GM21717 (cell line): ENCODE measurements around the gene MYO1D.

Experiments
- ATAC-seq: cut with Tn5 transposase; IDR thresholded peaks from one replicate; pipeline ENCODE4 v1.9.1; 2021; ENCODE audit warnings: mild to moderate bottlenecking, moderate library complexity; ENCODE audit not compliant: unreplicated experiment

MYO1D gene

DNA sequence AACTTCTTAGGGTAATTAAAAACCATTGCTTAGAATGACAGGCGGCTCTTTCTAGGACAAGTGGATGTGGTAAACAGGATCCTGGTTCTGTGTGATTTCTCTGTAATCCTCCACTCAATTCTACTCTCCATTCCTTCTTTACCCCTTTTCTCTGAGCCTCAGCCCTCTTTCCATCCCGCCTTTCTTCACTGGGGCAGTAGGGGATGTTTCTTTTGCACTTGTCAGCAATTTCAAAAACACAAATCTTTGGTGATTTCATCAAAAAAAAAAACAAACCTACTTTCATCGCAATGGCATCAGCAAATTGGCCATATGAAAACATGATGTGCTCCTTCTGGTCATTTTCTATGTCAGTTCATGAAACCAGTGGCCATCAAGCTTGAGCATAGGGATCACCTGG lies 285.5 kb downstream of the MYO1D start:
- no peak for ATAC-seq

DNA sequence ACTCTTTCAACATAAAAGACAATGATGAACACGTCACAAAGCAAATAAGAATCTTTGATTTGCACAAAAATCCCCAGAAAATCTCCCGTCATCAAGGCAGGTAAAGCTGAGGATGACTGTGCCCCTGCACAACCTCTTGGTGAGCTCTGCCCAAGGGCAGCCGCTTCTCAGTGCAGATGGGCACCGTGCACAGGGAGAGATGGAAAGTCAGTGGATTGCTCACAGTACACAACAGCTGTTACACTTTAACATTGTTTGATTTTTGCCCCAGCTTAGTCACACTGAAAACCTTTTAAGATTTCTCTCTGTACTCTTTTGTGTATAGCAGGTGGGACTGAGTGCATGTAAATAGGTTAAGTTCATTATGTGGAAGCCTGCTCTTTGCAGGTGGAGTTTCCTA lies 285.9 kb downstream of the MYO1D start:
- no peak for ATAC-seq

DNA sequence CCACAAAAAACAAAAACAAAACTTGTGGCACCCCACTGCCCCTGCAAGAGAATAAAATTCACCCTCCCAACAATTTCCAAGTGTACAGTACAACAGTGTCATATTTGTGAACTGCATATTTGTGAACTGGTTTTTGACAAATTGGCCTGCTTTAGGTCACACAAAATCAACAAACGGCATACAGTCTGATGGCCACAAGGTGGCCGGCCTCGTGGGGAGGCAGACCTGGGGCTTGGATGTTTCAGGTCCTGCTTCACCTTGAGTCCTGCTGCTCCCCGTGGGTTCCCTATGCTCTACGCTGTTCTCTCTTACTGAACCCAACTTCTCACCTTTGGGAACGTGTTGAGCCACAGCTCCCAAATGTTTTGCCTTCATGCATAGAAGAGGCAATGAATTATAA lies 287.9 kb downstream of the MYO1D start:
- ATAC-seq: no peak

DNA sequence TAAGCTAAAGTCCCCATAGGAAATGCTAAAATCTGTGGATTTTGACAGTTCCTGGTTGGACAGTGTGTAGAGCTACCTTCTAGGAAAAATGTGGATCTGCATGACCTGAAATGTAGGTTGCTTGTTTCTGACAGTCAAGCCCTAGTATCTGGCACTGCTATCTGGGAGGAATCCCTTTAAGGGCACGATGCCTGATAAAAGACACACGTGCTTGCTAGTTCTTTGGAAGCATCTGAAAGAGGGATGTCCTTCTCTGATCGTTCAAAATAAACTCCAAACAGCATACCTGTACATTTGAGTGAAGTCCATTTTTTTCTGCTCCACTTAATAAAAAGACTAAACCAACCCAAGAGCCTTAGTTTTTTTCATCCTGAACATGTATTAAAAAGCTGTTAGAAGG lies 288.8 kb downstream of the MYO1D start:
- no peak for ATAC-seq

DNA sequence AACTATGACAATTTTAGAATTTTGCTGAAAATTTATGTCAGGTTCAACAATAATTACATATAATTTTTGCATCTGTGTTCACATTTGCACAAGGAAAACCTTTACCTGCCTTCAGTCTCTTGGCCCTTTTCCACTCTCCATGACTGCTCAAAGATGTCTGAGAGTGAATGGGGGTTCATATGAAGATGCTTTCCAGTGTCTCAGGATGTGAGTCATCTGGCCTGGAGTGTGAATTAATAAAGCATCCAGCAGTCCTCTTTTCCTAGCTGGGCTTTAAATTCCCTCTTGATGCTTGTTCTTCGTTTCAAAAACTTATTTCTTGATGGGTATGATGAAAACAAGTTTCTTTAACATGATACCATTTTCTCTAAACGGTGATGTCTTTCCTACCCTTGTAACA lies 290.3 kb downstream of the MYO1D start:
- no peak for ATAC-seq

DNA sequence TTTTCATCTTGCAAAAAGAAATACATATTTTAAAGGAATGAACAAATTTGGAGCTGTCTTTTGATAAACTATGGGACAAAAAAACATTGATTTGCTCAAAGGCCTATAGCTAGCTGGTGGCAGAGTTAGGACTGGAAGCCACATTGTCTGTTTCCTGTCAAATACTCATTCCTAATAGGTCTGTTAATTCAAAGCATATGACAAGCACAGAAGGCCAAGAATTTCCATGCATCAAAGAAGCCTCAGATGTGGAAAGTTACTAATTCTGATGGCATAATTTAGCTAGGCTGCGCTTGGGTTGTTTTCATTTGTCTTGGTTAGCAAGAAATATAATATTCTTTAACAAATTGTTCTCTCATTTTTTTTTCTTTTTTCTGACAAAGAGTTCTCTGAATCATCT lies 292.1 kb downstream of the MYO1D start:
- ATAC-seq: no peak

DNA sequence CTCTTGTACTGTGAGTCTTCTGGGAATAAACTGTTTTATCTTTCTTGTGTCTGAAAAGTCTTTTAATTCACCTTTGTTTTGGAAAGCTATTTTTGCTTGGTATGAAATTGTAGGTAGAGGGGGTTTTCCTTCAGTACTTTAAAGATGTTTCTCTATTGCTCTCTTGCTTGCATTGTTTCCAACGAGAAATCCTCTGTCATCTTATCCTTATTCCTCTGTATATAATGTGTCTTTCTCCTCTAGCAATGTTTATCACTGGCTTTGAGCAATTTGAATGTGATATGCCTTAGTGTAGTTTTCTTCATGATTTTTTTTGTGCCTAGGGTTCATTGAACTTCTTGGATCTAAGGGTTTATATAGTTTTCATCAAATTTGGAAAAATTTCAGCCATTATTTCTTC lies 293.9 kb downstream of the MYO1D start:
- ATAC-seq: no peak

DNA sequence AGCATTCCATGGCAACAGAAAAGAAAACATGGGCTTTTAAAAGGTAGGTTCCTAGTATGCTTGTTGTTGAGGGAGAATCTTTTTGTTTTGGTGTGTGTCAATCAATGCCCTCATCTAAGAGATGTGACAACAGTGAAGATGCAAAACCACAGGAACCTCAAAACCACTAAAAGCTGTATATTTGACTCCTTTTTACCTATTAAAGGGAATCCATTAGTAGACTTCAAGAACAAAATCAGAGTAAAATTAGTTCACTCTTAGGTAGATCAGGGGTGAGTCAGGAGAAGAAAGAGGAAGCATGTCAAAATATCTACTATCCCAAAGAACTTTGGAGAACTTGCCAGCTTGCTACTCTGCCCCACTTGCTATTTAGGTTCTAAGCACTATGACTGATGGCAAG lies 301.1 kb downstream of the MYO1D start:
- no peak for ATAC-seq

DNA sequence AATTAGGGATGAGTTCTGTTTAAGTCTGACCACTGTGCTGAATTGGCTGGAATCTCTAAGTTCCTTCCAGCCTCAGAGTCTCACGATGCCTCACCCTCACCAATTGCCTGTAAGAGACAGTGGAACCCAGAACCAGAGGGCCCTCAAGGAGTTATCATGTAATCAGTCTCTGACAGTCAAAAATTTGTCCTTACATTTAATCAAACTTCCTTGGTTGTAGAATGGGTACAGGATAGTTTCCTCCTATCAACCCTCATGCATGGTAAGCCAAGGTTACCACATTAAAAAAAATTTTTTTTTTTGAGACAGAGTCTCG lies 306.9 kb downstream of the MYO1D start:
- ATAC-seq: no peak

DNA sequence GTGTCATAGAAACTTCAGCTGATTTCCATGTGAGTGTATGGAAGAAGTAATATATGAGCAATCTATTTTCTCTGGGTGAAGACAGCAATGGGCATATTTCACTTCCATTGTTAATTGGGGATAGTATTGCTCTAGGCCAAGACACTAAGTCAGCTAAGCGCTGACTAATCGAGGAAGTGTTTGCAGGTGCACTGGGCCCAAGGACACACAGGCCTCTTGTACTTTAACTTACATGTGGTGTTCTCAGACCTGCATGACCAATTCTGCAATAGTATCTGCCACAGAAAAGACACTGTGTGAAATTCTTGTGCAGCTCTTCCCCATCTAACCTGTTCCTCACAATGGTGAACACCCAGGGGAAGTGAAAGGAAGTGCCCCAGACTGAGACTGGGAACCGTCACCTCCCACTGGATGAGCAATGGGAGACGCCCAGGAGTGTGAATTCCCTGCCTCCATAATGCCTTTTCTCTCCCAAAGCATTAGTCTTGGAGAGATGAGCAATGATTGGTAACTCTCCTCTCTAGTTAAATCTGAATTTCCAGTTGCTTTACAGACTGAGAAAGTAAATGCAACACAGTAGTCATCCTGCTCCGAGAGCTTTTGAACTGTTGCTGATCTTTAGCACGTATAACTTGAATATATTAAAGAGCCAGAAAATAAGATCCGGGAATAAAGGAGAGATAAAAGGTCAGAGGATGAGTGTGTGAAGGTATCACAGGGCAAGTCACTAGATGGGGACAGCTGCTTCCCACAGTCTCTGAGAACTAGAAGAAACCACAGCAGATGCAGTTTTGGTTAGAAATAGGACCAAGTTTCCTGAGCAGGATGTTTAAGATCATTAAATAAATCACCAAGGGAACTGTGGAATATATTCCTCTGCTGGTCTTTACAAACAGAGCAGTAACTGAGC lies 307.5 kb downstream of the MYO1D start:
- no peak for ATAC-seq

DNA sequence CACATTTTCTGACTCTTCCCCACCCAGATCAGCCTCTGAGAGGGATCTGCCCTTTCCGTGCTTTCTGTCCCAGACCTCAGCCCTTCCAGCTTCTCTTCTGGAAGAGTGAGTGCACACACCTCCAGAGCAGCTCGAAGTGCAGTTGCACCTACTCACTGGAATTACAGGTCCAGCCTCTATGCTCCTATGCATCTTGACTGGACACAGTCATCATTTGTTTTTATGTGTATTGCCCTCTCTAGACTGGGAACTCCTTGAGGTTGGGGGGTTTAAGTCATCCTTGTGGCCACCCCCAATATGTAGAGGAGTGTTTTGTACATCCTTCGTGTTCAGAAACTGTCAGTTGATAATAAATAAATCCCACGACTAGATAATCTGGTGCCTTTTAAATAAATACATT lies 308.2 kb downstream of the MYO1D start:
- no peak for ATAC-seq

DNA sequence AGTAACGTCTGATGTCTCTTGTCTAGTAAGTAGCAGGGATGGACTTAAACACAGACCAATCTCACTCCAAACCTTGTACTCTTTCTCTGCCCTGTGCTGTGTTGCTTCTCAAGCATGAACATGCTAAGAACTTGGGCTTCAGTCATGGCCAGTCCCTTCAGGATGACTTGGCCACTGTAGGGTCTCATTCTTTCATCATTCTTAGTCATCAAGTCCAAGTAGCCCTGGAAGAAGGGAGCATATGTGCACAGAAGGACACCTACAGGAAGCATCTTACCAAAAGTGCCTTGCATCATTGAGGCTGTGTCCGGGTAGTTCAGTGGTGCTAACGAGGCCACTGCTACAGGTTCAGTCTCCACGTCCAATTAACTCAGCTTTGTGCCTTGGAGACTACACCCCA lies 309.4 kb downstream of the MYO1D start:
- ATAC-seq: no peak

DNA sequence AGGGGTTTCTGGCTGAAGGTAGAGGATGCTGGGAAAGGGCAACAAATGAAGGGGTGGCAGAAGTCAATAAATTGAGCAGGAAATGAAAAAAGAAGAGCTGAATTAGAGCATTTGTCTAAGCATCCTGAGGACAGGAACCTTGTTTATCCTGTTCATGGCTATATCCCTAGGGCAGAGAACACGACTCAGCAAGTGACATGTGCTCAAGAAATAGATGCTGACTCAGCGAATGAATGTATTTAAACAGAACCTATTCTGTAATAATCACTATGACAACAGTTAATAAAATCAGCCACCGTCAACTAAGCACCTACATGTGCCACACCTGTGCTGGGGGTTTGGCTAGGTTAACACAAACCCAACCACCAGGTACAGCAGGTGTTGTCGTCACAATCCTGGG lies 309.8 kb downstream of the MYO1D start:
- ATAC-seq: no peak

DNA sequence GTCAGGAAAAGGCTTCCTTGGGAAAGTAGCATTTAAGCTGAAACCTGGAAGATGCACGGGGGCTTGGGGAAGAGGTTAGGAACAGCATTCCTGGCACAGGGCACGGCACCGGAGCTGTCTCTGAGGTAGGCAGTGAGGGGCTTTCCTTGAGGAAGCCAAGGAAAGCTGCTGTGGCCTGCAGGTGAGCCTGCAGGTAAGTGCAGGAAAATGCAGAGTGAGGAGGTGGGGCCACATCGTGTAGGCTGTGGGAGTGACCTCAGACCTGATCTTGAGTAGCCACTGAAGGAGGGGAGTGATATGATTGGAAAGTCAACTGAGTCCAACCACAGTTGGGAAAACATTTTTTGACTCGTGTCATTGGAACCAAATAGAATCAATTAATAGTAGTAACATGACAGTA lies 310.6 kb downstream of the MYO1D start:
- no peak for ATAC-seq

DNA sequence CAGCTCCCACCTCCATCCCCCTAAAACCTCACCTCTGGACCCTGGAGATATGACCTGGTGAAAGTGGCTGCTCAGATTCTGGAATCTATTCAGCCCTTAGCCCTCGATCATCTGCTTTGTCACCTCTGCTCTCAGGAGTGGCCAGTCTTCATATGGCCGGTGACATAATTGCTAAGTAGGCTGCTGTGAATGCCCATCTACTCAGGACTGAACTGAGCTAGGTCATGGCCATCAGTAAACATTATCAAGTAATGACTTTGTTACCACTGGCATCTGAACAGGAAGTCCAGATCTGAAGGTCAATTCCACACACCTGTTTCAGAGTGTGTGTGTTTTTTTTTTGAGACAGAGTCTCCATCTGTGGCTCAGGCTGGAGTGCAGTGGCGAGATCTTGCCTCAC lies 311.5 kb downstream of the MYO1D start:
- no peak for ATAC-seq

DNA sequence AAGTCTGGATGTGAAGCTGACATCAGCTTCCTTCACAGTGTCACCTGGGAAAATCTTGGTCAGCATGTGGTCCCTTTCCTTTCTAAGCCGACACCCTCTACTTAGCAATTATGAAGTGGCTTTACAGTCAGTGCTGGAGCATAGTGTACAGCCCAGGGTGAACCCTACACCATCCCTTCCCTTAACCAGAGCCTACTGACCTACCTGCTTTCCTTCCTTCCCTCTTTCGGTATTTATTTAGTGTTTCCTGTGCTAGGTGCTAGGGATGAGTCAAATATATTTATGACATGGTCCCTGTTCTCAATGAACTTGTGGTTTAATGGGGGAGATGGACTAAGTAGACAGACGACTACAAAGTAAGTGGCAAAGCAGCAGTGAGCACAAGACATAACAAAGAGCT lies 312.6 kb downstream of the MYO1D start:
- ATAC-seq: no peak

DNA sequence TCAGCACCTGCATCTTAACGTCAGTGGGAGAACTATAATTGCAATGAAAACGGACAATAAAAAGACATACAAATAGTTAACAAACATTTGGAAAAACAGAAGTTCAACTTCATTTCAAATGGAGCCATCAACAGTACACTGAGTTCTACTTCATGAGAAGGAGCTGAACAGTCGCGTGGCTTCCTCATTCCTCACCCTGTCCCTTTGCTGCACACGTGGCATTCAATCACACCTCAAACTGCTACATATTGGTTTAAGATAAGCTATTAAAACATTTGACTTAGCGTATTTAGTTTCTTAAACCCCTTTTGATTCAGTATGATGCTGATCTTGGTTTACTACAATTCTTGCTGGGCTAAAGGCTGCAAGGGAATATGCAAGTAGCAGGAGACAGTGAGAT lies 313.3 kb downstream of the MYO1D start:
- no peak for ATAC-seq

DNA sequence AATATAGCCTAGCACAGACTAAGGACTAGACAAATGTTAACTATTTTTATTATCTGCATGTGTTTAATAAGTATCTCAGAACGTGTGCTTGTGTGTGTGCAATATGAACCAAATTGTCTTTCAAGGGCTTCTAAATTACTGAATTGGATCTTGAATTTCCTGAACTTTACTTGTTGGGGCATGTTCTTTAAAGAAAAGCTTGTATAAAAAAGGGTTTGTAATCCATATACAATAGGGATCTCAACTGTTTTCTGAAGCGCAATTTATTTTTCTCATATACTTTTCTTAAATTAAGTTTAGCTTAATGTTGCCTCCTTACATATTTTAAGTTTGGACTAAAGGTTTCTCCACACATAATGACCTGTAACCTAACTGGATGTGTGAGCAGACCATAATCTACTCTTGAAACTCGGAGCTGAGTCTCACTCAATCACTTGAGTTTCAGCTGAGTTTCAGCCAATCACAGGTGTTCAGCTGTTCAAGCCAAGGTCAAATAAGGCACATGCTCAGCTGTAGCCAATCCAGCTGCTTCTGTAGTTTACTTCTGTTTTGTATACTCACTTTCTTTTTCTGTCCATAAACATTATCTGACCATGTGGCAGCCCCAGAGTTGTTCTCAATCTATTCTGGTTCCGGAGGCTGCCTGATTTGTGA lies 317.8 kb downstream of the MYO1D start:
- peak; percentile 81 for ATAC-seq

DNA sequence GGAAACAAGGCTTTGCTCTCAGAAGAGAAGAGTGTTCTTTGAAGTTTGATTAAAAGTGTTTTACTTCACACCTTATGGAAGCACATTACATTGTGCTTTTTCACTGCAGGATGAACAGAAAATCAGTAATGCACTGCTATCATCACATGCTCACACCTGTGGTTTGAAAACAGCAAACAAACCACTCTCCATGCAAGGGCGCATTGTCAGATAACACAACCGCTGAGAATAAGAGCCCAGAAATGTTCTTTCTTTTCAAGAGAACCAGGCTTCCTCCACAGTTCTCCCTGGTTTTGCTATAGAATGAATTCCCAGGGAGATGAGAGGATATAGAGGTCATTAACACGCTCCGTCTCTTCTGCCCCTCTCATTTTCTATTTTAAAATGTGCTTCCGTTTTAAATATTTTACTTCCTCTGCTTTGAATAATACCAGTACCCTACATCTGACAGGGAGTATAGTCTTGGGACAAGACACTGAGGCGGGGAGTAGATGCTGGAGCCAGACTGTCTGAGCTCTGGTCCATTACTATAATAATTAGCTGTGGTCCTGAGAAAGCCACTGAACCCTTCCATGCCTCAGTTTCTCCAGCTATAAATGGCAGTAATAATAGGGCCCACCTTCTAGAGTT lies 318.5 kb downstream of the MYO1D start:
- no peak for ATAC-seq

DNA sequence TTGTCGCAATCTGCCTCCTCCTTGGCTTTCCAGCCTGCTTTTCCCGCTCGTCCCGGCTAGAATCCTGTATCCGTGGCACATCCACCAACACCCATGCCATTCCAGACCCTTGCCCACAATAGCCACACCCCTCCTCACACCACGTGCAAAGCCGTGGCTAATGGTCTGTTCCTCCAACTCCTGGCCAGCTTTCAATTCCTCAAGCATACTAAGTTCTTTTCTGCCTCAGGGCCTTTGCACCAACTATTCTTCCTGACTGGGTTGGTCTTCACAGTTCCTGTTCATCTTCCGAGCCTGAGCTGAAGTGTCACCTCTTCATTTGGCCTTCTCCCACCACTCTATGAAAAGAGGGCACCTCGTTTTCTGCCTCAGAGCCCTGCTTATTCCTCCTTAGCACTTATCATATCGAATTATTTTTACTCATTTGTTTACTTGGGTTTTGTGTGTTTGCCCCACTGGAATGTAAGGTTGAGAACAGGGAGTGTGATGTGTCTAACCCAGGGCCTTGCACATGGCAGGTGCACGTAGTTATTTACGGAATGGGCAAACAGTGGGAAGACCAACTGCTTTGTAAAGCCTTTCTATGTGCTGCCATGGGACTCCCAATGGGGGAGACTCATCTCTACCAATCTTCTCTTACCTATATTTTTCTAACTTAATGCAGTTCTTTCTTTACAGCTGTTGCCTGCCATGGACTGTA lies 321.2 kb downstream of the MYO1D start:
- ATAC-seq: no peak

DNA sequence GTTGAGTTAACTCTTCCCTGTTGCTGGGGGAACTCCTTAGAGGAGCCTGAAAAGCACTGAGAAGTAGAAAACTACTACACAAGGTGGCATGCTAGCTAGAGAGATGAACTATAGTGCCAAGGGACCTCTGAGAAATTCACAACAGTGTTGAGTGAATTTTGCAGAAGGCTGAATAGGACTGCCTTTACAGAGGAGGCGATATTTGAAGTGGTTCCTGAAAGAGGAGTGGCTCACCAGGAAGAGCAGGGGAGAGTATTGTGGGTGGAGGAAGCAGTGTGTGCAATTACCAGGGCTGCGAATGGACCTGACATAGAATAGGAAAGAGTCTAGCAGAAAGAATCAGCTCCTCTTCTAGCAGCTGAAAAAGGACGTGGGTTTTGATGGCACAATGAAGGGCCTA lies 323.8 kb downstream of the MYO1D start:
- ATAC-seq: no peak

DNA sequence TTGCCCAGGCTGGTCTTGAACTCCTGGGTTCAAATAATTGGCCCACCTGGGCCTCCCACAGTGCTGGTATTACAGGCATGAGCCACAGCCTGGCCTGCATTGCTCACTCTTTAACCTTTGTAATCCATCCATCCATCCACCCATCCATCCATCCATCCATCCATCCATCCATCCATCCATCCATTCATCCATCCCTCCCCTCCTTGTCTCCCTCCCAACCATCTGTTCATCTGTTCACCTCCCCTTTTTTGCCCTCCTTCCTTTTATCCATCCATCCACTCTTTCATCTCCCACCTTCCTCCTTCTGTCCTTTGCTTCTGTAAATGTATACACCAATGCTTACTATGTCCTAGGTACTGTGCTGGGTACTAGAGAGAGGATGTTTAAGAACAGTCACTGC lies 324.6 kb downstream of the MYO1D start:
- no peak for ATAC-seq
